Measurements from ENCODE around the gene PHLPP1.

Gene PHLPP1

DNA sequence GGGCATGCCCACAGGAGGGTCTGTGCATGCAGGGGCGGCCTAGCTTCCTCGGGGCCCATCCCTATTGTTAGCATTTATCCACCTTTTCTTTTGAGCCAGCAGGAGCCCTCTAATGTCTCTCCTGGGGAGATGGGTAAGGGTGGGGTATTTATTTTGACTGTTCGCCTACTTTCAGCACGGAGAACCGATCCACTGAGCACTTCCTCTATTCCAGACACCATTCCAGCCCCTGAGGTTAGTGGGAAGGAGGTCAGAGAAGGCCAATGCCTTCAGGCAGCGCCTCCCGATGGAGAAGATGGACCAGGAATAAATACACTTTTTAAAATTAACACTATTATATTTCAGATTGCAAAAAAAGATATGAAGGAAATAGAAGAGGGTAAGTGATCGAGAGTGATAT is 276.0 kb downstream of the PHLPP1 start:
- no peak for DNase-seq (ENCODE audit: low read depth, low spot score)

DNA sequence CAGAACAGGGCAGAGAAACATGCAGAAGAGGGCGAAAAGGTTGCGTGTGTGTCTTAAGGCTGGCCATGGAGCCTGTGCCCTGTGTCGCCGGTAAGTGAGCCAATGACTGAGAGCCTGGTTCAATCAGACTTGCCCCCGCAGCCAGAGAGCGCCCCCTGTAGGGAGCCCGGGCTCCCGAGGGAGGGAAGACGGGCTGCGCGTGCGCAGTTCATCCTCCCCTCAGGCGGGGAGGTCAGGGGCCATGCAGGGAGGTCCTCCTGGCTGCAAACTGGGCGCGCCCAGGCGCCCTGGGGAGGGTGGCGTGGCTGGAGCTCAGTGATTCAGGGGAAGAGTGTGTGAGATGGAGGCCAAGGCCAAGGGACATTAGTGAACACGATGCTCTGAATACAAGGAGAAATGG is 276.6 kb downstream of the PHLPP1 start:
- no peak overlapping the region for H3K27ac ChIP-seq
- no peak for DNase-seq (ENCODE audit: low read depth, low spot score)

More for the DNA sequence above, 276.0 kb downstream of the PHLPP1 start:
- no peak overlapping the region for H3K27ac ChIP-seq

DNA sequence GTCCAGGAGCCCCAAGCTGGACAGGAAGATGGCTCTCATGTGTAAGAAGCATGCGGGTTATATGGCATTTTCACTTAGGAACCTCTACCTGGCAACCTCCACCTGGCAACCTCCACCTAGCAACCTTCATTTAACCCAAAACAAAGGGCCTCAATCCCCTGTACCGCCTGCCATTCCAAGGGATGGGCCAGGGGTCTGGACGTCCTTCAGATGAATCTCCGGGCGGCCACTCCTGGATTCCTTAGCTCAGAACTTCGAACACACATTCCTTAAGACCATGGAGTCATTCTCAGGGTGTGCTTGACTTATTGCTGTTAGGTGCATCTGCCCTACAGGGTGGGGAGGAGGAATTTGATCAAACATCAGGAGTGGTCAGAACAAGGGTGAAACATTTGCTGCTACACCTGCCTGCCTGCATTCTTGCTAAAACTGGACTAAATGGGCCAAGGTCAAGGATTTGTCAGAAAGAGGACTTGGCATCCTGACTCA is 277.6 kb downstream of the PHLPP1 start:
- no peak overlapping the region for H3K27ac ChIP-seq
- no peak for DNase-seq (ENCODE audit: low read depth, low spot score)

DNA sequence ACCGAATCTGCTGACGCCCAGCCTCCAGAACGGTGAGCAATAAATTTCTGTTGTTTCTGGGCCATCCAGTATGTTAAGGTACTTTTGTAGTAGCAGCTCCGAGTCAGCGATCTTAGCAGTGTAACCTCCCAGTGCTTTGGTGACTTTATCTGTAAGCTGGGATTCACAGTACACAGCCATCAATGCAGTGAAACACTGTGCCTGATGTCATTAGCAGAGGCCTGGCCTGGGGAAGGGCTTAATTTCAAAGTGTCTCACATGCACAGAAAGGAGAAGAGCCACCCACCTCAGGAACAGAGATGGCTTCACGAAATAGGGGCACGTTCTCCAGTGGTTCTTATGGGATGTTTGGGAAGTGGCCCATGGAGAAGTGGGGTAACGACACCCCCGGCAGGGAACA is 281.2 kb downstream of the PHLPP1 start:
- DNase-seq (ENCODE audit: low read depth, low spot score): no peak

DNA sequence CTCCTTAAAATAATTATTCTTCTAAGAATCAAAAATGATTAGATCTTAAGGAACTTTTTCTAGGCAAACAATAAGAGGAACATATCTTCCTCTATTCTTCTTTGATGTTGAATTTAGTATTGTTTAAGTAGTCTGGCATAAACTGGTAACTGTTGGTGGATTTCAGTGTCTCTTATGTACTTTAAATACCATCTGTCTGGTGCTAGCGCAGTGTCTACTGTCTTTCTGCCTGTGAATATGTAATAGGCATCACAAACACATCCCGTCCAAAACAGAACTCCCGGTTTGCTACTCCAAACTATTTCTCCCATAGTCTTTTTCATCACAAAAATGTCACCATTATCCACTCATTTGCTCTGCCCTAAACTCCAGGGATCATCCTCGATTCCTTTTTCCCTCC is 281.7 kb downstream of the PHLPP1 start:
- H3K27ac ChIP-seq: no peak overlapping the region
- no peak for DNase-seq (ENCODE audit: low read depth, low spot score)

More for the DNA sequence above, 281.2 kb downstream of the PHLPP1 start:
- H3K27ac ChIP-seq: no peak overlapping the region

DNA sequence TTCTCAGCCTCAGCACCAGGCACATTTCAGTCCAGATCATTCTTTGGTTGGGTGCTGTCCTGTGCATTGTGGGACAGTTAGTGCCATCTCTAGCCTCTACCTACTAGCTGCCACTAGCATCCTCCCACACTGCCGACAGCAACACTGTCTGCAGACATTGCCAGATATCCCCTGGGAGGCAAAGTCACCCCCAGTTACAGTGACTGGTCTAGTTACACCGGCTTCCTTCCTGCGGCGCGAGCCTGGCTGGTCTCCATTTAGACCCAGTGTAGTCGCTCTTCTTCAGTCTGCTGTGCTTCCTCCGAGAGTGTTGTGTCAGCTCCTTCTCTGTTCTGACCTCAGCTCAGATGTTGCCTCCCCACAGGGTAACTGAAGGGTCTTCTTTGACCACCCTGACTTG is 283.1 kb downstream of the PHLPP1 start:
- no peak overlapping the region for H3K27ac ChIP-seq
- DNase-seq (ENCODE audit: low read depth, low spot score): no peak

DNA sequence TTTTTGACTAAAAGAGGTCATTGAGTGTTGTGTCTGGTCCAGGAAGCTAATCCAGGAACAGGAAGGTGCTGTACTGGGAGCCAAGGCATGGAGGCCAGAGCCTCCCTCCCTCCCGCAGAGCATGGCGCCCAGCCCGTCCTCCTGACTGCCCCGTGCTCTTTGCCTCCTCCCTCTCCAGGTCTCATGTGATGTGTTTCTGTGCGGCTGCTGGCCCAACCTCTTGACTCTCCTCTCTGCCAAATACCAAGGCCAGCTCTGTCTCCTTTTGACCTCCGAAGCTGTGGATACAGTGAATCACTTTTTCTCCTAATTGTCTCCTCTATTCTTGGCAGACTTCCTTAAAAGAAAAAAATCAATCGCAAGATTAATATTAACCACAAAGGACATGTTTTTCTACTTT is 284.1 kb downstream of the PHLPP1 start:
- no peak for DNase-seq (ENCODE audit: low read depth, low spot score)
- no peak overlapping the region for H3K27ac ChIP-seq

DNA sequence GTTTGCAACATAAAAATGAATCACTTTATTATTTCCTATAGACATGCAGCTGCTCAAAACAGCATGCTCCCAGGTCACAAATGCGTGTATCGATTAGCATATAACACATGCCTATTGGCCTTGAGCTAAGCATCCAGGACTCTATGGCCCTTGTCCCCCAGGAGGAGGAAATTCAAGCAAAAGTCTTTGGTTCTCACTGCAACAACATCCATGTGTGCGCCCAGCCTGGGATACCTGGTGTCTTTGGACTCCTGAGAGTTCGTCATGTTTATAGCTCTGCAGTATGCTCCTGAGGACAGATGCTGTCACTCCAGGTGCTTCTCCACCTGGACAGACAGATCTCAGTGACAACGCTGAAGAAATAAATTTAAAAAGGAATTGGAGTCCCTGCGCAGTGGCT is 284.6 kb downstream of the PHLPP1 start:
- no peak overlapping the region for H3K27ac ChIP-seq
- DNase-seq (ENCODE audit: low read depth, low spot score): no peak

DNA sequence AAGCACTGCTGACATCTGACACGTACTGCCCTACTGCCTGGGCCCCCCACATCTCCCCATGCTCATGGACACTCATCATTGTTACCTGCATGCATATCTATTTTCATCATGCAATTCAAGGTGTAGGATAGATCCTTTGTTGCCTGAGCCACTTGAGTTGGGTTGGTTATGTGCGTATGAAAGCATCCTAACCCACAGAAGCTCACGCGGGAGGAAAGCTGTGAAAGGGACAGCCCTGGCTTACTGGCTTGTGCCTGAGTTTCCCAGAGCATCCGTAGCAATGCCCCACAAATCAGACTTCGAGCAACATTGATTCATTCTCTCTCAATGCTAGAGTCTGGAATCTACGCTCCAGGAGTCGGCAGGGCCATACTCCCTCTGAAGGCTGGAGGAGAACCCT is 285.5 kb downstream of the PHLPP1 start:
- no peak for DNase-seq (ENCODE audit: low read depth, low spot score)
- no peak overlapping the region for H3K27ac ChIP-seq

GRCh38 chr18:63001861-63002260 is 286.5 kb downstream of the PHLPP1 start:
- H3K27ac ChIP-seq: no peak overlapping the region
- DNase-seq (ENCODE audit: low read depth, low spot score): no peak

DNA sequence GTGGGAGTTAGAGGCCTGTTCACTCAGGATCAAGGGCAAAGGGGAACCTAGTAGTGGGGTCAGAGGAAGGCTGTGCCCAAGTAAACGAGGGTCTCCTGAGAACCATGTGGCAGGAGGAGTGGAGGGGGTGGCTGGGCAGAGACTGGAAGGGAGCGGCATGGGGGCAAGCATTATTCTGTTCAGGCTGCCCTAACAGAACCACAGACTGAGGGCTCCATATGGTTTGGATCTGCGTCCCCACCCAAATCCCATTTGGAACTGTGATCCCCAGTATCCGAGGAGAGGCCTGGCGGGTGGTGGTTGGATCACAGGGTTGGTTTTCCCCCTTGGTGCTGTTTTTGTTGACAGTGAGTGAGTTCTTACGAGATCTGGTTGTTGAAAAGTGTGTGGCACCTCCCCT is 287.0 kb downstream of the PHLPP1 start:
- no peak overlapping the region for H3K27ac ChIP-seq
- no peak for DNase-seq (ENCODE audit: low read depth, low spot score)

- no peak for DNase-seq (ENCODE audit: low read depth, low spot score)
- no peak overlapping the region for H3K27ac ChIP-seq
These were observed 287.6 kb downstream of the PHLPP1 start for GRCh38 chr18:63002803-63003445.

DNA sequence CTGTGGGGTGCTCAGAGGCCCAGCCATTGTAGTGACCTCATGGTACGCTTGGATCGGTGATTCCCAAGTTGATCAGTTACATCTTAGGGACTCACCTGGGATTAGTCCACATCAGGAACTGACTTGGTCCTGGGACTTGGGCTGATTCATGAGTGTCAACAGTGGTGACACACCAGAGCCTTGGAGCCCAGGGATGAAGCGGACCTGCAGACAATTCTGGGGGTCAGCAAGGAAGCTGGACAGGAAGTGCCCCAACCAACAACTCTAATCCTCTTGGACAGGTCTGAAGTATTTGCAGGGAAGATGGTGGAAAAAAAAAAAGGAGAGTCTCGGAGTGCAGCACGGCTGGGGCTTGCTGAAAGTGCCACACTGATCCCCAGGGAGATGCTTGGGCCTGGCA is 288.6 kb downstream of the PHLPP1 start:
- DNase-seq (ENCODE audit: low read depth, low spot score): no peak
- no peak overlapping the region for H3K27ac ChIP-seq

DNA sequence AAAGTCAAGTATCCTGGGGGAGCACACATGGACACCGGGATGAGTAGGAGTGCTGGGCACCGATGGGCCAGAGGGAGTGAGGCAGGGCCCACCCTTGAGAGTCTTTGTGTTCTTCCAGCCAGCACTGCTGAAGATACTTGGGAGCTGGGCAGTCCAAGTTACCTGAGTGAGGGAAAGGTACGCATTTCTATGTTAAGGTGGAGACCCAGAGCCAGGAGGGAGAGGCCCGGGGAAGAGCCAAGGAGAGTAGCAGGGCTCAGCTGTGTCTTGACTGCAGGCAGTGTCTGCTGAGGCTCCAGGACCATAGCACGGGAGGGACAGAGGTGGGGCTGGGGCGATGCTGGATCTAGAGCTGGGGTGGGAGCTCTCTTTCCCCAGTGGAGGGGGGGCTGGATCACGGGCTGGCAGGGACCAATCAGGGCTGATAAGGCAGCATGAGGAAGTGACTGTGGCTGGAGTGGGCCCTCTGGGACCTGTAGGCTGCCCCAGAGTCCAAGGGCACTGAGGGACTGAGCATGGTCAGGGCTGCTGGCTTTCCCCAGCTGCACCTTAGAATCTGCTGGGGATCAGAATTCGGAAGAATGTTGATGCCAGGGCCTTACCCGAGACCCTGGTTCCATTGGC is 289.2 kb downstream of the PHLPP1 start:
- H3K27ac ChIP-seq: no peak overlapping the region

DNA sequence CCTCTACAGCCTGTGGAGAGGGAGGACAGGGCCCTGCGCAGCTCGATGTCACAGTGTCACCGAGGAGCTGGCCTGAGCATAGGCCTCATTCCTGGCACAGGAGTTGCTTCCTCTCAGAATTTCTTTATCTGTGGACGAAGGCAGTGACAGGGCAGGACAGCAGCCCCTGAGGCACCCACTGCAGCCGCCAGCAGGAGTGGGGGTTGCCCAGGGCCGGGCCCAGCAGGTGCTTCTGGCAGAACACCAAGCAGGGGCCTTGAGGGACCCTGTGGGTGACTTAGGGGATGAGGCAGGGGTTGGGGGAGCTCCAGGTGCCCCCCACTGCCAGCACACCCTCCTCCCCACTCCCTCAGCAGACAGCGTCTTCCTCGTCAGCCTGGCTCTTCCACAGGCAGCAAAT is 290.0 kb downstream of the PHLPP1 start:
- H3K27ac ChIP-seq: no peak overlapping the region
- DNase-seq (ENCODE audit: low read depth, low spot score): no peak

More for the DNA sequence above, 289.2 kb downstream of the PHLPP1 start:
- no peak for DNase-seq (ENCODE audit: low read depth, low spot score)

DNA sequence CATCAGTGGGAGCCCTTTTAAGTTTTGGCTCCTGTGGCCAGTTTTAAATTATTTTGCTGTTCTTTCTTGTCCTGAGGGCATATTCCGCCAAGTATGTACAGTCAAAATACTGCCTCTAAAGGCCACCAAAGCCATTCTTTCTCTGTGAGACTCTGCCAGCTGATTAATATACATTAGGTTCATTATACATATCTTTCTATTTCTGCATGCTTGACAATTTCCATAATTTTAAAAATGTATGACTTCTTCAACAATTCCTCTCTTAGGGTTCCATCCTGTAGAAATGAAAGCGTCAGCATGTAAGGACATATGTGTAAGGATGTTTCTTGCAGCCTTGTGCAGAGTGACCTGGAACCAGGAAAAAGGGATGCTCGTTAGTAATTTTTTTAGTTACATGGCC is 291.9 kb downstream of the PHLPP1 start:
- no peak overlapping the region for H3K27ac ChIP-seq
- no peak for DNase-seq (ENCODE audit: low read depth, low spot score)

- no peak for DNase-seq (ENCODE audit: low read depth, low spot score)
- H3K27ac ChIP-seq: no peak overlapping the region
These were observed 300.9 kb downstream of the PHLPP1 start for GRCh38 chr18:63016270-63016669.

GRCh38 chr18:63017076-63017475 is 301.7 kb downstream of the PHLPP1 start:
- no peak for DNase-seq (ENCODE audit: low read depth, low spot score)
- H3K27ac ChIP-seq: no peak overlapping the region

GRCh38 chr18:63017977-63018376 is 302.6 kb downstream of the PHLPP1 start:
- DNase-seq (ENCODE audit: low read depth, low spot score): no peak
- H3K27ac ChIP-seq: no peak overlapping the region

DNA sequence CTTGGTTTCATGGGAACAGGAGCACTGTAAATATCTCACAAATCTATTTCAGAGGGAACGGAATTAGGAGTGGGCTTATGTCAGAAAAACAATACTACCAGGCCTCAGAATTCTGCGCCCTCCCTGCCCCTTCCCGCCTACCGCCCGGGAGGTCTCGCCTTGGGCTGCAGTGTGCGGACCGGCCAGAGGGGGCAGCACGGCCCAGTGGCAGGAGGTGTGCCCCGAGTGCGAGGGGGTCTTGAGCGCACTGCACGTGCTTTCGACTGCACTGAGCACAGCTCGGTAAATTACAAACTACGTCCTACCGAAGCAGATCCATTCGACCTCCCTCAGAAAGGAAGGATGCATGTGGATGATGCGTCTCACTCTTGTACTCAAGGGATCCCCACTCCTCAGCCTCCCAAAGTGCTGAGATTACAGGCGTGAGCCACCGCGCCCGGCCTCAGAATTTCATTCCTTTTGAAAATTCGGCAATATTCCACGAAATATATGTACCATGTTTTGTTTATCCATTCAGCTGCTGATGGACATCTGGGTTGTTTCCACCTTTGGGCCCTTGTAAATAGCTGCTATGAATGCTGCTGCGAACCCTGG is 307.2 kb downstream of the PHLPP1 start:
- no peak overlapping the region for H3K27ac ChIP-seq
- no peak for DNase-seq (ENCODE audit: low read depth, low spot score)

DNA sequence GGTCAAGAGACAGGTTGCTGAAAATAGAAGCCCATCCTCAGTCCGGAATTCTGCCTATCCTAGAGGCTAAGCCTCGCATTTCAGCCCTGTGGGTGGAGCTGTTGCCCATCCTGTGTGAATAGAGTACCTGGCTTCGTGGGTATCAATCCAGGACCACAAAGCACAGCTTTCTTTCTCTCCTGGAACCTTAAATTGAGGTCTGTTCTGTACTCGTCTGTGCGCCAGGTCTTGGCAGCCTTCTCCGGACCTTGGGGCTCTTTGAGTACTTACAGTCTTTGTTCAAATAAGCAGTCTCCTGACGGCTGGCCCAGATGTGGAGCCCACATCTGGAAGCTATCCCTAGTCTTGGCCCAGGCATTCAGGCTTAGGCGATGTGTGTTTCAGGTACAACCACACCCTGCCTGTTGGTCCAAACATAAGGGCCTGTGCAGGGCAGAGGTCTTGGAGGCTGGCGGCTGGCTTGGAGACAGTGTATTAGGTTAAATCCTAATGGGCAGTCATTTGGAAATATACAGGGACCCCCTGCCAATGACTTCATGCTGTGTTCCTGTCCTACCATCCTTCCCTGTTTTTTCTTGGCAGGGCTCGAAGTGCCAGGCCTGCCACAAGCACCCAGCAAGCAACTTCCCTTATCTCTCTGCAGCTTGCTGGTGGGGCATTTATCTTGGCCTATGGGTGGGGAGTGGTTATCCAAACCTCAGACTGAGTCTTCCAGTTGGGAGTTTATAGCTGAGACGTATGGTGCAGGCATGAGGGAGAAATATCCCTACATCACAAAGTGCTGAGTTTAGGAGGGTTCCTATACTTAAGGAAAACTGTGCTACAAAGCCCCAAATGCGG is 310.1 kb downstream of the PHLPP1 start:
- no peak for DNase-seq (ENCODE audit: low read depth, low spot score)
- H3K27ac ChIP-seq: no peak overlapping the region
